NT2/D1 (cell line): ENCODE measurements around the gene ZNF669.

Experiments
- SUZ12 ChIP-seq: IDR thresholded peaks from 2 replicates; pipeline ENCODE4 v1.6.1; 2011; ENCODE audit not compliant: insufficient read length, insufficient read depth; ENCODE audit errors: extremely low read depth
- YY1 ChIP-seq: IDR thresholded peaks from 2 replicates; pipeline ENCODE4 v1.6.1; 2011; ENCODE audit not compliant: insufficient read length, insufficient read depth
- ZNF274 ChIP-seq: IDR thresholded peaks from 2 replicates; pipeline ENCODE4 v1.6.1; 2011; ENCODE audit warnings: mild to moderate bottlenecking, low read depth, low read length

DNA sequence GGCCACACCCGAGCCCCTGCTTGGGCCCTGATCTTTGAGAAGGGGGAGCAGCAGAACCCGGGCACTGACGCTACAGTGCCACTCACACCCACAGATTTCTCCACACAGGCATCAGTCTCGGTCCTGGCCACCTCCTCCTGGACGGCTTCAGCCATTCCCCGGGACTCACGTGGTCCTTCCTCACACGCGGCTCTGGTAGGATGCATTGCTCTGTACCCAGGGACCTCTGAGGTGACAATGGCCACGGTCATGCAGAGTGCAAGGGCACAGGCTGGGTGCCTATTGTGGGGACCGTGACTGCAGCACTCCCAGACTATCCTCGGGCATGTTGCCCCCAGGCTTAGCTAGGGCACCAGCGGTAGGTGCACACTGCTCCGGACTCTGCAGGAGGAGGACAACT is 13.7 kb downstream of the ZNF669 start:
- TF ChIP-seq SUZ12 (no peak), YY1 (no peak), ZNF274 (no peak)
